Measurements from ENCODE around the gene TMIGD1. TPM values are rescaled to one million over a fixed set of nuclear protein-coding genes. Genes with fewer than 3 reads are reported as not detected.

The TMIGD1 gene, protein sequence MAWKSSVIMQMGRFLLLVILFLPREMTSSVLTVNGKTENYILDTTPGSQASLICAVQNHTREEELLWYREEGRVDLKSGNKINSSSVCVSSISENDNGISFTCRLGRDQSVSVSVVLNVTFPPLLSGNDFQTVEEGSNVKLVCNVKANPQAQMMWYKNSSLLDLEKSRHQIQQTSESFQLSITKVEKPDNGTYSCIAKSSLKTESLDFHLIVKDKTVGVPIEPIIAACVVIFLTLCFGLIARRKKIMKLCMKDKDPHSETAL
- polyA plus RNA-seq (ENCODE audit: insufficient read length in 4 of 4) = 1 to 10 TPM in 1 of 4 donors, under 1 TPM in 3; 0.63 to 1.3 (median 0.79) TPM

DNA sequence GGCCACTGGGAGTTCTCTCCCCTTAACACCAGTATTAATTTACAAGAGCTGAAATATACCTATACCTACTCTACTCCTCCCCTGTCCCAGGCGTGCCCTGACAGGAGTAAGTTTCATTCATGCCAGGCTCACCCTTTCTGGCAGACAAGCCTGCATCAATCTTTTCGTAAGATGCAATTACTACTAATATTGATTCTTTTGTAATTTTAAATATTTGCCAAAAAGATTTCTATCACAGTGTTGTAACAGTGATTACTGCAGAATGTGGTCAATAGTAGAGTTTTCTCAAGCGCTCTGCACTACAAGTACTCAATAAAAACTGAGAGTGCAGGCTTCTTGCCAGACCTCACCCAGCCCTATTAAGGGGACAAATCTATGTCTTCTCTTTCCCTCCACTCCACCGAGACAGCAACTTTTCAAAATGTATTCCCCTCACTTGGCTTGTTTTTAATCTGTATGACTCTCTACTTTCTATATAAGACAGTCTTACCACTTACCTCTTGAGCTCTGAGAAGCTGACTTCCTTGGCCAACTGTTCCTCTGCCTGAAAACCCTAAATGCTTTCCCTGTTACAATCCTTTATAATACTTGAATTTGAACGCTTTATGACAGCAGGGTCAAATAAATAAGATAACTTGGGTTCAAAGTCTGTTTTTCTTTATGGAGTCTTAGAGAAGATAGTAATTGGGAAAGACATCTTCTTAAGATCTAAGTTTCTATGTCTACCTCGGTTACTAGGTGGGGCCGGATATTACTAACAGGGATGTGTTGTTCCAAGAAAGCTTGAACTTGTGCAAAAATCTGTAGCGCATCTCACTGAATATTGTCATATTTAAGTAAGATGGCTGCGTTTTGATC, at the start of gene TMIGD1:
TMIGD1 (minus strand) TSS at position 555 of the 858 bp plus-strand sequence. CDS start 1,924 bp downstream, outside the sequence.
- DNase-seq (ENCODE audit: low read depth in 4 of 4, low spot score in 3 of 4) = no peak

DNA sequence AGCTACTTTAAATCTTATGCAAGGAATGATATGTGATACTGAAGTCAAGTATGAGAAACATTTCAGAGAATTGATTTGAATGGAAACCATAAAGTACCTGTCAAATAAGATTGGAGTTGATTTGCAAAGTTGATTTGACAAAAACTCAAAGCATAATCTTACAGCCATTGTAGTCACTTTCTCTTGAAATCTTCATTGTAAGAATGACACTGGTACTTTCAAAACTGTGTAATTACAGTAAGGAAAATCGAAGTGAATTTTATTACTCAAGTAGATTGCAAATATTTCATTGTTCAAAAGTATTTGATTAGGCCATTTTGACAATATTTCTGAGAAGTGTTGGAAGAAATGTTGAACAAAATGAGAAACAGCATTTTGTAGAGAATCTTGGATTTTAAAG, 48.5 kb upstream of the TMIGD1 start:
- no peak for DNase-seq (ENCODE audit: low read depth in 4 of 4, low spot score in 3 of 4)

DNA sequence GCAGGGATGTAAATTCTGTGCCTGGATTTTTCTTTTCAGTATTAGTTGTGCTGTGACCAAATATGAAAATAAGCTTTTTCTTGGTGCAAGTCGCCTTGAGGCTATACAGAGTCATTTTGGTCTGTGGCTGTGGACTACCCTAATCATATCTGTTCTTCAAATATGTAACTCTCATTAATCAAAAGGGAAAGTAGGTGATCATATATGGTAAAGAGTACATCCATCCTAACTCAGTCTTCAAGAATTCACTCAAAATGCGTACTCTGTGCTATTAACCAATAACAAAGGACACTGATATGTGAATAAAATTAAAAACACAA, 47.4 kb upstream of the TMIGD1 start:
- no peak for DNase-seq (ENCODE audit: low read depth in 4 of 4, low spot score in 3 of 4)

DNA sequence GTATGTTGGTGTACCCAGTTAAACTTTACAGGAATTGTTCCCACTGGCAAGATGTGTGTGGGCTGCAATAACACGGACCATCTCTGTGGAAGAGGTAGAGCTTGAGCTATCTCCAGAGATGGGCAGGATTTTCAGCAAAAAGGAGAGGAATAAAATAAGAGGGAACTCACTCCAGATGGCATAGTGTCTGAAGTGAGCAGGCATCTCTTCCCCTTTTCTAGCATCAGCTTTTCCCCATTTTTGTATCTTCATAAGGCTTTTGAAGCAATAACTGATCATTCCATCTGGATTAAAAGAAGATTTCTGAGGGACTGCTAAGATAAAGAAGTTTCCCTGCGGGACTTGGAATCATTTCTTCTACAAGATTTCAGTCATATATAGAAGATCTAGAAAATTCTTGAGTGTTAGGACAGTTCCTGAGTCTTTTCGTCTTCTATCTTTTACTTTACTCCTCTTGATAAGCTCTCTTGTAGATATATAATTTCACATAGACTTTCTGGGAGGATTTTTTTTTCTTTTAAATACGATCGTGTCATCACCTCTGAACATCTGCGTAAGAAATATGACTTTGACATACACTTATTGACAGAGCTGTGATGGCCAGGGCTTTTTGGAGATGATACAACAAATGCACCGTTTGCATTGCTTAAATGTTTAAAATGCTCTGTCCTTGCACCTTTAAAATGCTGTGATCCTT, 46.9 kb upstream of the TMIGD1 start:
- DNase-seq (ENCODE audit: low read depth in 4 of 4, low spot score in 3 of 4) = no peak

DNA sequence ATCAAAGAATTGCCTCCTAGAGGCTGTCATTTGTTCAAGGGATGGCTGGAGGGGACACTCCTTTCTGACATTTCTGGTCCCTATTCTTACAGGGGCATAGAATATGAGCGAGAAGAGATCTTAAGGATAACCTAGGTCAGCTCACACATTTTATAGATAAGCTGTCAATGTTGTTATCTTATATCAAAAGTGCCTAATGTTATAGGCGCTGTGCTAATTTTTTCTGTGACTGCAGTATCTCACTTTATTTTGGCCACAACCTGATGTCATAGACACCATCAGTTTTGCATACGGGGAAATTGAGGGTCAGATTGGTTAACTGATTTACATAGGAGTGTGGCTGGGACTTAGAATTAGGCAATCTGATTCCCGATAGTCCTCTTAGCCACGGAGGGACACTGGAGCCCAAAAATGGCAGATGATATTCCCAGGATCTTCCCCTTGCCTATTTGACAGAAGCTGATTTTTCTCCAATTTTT, 46.1 kb upstream of the TMIGD1 start:
- DNase-seq (ENCODE audit: low read depth in 4 of 4, low spot score in 3 of 4) = no peak

DNA sequence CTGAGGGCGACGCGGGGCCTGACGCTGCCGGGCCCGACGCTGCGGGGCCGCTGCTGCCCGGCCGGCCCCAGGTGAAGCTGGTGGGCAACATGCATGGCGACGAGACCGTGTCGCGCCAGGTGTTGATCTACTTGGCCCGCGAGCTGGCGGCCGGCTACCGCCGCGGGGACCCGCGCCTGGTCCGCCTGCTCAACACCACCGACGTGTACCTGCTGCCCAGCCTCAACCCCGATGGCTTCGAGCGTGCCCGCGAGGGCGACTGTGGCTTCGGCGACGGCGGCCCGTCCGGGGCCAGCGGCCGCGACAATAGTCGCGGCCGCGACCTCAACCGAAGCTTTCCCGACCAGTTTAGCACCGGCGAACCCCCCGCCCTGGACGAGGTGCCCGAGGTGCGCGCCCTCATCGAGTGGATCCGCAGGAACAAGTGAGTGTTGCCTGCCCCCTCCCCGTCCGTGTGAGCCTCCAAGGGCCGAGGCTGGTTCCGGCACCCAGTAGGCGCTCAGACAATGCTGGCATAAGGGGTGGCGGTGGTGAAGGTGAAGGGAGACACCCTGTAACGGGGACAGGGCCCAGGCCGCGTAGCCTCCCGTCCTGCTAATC, 45.5 kb upstream of the TMIGD1 start:
- DNase-seq (ENCODE audit: low read depth in 4 of 4, low spot score in 3 of 4) = no peak

DNA sequence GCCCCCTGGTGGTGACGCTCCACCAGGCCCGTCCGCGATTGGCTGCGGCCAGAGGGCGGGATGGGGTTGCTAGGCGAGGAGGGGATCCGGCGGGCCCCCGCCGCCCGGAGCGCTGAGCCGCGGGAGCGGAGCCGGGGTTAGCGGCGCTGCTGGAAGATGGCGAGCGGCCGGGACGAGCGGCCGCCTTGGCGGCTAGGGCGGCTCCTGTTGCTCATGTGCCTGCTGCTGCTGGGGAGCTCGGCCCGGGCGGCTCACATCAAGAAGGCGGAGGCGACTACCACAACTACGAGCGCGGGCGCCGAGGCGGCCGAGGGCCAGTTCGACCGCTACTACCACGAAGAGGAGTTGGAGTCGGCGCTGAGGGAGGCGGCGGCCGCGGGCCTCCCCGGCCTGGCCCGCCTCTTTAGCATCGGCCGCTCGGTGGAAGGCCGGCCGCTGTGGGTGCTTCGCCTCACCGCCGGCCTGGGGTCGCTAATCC, 45.0 kb upstream of the TMIGD1 start, which contains the start of gene CPD:
CPD (plus strand) TSS at position 103 of the 478 bp plus-strand sequence; CDS start at position 157, 54 bp downstream.
- peak; percentile 92 to 96 (median 92) for DNase-seq (ENCODE audit: low read depth in 4 of 4, low spot score in 3 of 4)

DNA sequence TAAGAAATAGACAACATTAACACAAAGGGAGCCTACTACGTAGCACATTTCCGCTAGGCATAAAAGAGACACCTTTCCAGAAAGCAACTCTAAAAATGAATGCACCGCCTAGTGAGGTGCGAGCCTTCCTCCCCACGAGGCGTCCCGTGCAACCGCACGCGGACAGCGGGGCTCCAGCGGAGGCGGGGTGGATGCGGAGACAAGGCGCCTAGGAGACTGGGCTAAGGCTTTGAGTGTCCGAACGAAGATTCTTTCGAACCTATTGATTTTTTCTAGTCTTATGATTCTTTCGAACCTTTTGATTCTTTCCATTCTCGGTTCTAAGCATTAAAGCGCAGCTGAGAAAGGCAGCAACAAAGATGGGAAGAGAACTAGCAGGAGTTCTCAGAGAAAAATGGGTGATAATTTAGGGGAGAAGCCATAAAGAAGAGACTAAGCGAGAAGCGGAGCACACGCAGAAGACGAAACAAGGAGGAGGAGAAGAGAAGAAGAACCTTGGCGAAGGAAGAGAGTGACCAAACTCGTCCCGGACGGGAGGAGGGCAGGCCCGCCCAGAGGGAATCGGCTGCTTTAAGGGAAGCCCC, 44.5 kb upstream of the TMIGD1 start:
- no peak for DNase-seq (ENCODE audit: low read depth in 4 of 4, low spot score in 3 of 4)

DNA sequence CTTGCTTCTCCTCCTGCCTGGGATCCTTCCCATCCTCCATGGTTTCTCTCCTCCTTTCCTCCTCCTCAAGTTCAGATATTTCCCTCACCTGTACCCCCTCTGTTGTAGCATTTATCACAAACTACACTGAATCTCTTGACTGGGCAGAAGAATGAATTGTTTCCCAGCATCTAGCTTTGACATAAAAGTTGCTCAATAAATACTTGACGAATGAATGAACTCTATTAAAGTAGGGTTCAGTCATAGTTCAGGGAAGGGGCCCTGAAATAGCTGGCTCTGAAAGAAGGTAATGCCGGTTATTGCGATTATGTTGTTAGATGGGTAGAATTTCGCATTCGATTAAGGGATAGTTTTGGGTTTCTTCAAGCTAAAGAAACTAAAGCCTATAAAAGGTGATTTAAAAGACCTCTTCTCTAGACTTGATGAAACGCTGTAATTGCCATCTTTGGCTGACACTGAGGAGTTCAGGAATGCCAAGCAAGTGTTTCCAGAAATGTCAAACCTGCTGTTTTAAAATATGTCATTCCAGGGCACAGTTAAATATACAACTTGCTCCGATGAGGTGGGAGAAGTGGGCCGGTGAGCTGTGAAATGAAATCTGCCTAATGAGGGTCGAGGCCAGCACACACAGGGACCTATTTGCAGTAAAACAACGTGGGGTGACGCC, 43.9 kb upstream of the TMIGD1 start:
- DNase-seq (ENCODE audit: low read depth in 4 of 4, low spot score in 3 of 4) = no peak

DNA sequence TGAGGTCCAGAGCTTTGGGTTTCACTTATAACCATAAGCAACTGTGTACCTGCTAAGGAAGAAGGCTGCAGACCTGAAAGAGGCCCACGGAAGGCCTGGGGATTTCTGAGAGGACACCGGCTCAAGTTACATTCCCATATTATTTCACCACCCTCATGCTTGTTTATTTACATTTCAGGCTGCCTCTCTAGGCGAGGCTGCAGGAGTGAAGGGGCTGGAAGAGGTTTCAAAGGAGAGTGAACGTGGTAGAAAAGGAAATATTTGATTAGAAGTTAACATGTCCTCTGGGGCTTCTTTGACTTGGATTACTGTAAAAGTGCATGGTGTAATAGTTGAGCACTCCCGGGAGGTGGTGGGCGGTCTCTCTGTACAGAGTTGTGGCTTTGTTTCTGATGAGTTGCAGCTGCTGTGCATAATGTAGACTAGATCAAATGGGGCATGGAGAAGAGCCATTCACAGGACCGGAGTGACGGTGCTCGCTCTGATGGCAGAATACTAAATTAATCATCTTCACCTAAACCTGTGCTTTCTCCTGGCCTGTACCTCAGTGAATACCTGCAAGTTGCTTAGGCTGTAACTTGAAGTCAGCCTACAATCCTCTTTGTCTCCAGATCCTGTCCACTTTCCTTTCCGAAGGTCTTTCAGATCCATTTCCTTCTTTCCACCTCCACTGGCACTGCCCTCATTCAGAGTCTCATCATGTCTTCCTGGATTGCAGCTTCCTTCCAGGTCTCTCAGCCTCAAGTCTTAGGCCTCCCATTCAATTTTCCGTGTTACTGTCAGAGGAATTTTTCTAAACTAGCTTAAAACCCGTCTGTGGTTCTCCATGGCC, 43.0 kb upstream of the TMIGD1 start:
- DNase-seq (ENCODE audit: low read depth in 4 of 4, low spot score in 3 of 4) = peak; percentile 64 to 78 (median 71)

DNA sequence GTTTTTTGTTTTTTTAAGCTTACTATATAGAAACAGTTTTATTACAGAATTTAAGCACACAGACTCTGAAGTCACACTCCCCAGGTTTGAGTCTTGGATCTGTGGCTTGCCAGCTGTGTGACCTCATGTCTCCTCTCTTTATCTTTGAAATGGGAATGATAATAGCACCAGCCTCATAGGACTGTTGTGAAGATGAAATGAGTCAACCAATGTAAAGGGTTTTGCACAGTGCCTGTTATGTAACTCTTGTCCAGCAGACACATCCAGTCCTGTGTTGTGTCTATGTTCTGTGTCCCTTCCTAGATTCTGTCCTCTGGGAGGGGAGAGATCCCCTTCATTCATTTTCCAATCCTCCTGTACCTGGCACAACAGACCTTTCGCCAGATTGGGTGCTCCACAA, 41.8 kb upstream of the TMIGD1 start:
- no peak for DNase-seq (ENCODE audit: low read depth in 4 of 4, low spot score in 3 of 4)

DNA sequence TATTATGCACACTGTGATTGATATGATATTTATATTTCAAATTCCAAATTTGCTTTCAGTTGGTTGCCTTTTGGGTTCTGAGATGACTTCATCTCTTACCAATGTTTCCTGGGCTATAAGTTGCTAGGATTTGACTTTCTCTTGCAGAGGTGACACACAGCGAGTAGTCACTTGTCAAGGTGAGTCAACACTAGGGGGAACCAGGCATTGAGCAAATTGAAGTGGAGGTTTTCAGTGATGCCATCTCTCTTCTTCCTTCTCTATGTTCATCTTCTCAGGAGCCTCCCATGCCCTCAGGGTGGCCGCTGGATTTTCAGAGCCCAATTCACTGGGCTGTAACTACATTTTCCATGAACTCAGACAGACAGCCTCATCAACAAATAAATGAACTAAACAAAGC, 38.9 kb upstream of the TMIGD1 start:
- no peak for DNase-seq (ENCODE audit: low read depth in 4 of 4, low spot score in 3 of 4)

DNA sequence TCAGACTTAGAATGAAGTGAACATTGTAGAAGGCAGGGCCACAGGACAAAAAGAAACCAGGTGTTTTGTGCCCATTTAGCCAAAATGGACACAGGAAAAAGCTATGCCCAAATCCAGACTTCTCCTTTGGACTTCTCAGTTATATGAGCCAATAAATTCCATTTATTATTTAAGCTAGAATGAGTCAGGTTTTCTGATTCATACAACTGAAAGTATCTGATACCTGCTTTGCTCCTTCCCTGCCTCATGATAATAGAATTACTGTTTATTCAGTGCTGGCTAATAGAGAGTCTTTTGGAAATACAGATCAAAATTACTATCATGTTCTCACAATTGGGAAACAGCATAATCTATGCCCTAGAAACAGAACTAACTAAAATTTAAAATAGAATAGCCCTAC, 36.1 kb upstream of the TMIGD1 start:
- DNase-seq (ENCODE audit: low read depth in 4 of 4, low spot score in 3 of 4) = no peak

DNA sequence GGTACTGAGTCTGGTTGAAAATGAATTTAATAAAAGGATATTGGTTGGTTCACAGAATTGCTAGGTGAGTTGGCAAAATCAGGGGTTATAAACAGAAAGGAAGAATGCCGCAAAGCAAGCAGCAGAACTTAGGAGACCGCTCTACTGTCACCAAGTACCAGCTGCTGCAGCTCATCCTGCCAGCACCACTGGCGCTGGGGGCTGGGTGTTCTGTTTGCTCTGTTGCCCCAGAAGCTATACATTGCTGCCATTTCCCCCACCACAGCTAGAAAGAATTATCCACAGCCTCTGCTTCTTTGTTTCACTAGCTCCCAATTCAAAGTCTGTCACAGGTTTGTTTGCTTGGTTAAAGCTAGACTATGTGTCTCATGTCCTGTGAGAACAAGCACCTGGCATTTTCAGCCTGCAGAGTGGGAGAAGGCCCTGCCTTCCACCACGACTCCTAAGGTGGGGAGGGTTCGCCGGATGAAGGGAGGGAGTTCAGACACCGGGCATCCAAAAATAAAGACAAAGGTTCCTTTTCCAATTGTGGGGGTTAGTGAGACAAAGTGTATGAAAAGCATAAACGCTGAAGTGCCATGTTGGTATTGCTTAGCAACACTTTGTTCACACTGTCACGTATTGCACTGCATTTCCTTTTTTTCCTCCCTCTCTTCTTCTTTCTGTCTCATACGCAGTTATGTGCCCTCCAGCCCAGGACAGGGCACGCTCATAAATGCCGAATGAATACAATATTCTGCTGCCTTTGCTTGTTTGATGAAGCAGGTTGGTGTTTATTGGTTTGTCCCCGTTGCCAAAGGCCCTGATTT, 35.3 kb upstream of the TMIGD1 start:
- DNase-seq (ENCODE audit: low read depth in 4 of 4, low spot score in 3 of 4) = peak in 1 of 4 donors; percentile 41

DNA sequence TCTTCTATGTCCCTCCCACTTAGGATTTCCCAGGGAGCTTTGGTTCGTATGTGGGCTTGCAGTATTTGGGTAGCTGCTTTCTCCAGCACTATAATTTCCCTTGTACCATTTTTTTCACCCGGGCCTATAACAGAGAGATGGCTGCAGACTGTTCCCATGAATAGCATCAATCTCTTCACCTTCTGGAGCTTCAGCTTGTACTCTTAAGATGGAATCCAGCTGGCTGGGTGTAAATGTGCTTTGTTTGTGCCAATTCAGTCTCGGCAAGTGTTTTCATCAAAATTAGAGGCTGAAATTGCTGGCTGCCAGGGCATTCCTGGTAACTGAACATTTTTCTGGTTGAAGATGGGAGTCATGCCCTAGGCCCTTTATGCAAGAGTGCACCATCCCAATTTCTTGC, 32.7 kb upstream of the TMIGD1 start:
- no peak for DNase-seq (ENCODE audit: low read depth in 4 of 4, low spot score in 3 of 4)

DNA sequence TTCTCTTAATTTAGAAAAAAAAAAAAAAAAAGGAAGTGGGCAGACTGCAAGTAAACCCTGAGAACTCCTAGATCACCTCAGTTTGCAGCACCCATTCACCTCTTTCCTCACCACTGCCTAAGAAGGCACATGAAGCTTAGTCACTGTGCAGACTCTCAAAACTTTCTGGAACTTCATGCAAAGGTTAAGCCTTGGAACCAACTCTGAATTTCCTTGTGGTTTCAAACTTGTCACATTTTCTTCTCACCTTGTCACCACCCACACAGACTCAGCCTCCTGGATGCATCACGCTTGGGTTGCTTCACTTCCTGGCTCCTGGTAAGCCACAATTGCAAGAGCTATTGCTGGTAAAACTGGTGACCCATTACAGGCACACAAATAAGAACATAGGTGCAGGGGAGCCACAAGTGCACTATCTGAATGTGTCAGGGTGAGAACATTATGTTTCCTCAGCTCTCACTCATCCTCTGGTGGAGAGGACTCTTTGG, 29.9 kb upstream of the TMIGD1 start:
- DNase-seq (ENCODE audit: low read depth in 4 of 4, low spot score in 3 of 4) = no peak

DNA sequence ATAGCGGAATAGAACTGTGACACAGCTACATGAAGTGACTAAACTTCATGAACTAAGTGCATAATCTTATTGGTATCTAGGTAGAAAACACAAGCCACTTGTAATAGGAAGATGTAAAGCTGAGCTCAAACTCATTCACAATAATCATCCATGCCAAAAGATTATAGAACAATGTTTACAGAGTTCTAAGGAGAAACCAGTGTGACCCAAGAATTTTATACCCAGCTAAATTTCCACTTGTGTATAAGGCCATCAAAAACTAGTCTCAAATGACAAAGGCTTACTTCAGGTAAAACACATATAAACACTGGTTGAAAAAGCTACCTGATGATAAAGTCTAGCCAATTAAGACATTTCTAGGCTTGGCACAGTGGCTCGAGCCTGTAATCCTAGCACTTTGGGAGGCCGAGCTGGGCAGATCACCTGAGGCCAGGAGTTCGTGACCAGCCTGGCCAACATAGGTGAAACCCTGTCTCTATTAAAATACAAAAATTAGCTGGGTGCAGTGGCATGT, 28.0 kb upstream of the TMIGD1 start:
- no peak for DNase-seq (ENCODE audit: low read depth in 4 of 4, low spot score in 3 of 4)

Measured in right renal pelvis (tissue), 4 donors.